H1 (cell line): Measurements from ENCODE around the gene BPI. TPM values are rescaled to one million over a fixed set of nuclear protein-coding genes. Genes with fewer than 3 reads are reported as not detected.

Experiments used
- CTCF ChIA-PET: fragments of 300-600 bp; sonication (Branson Sonifier 250); formaldehyde crosslinking; loops from one replicate; lab custom pipeline; 2021; ENCODE audit not compliant: partially characterized antibody; lab: Charles Lee
- POLR2A ChIA-PET: fragments of 300-600 bp; sonication (Branson Sonifier 250); formaldehyde crosslinking; loops from one replicate; lab custom pipeline; 2021; ENCODE audit warnings: inconsistent platforms; ENCODE audit not compliant: partially characterized antibody; lab: Charles Lee
- DNase-seq, 2 experiments: peaks; one replicate each; pipeline versions ENCODE4 v3.0.0 to v3.0.0-alpha.2; 2010 to 2022; ENCODE audit warnings: low spot score in 2 of 2, low read depth in 1 of 2, mixed read lengths in 1 of 2
- FAIRE-seq: peaks from 2 replicates; lab custom pipeline; 2011; peaks lifted over from hg19 to GRCh38; lab: Jason Lieb, UNC
- H2AFZ ChIP-seq: 2 replicates; pipeline ENCODE4 v1.8.1; 2012; ENCODE audit warnings: low read length, inconsistent platforms
- H2AK5ac ChIP-seq: 2 replicates; pipeline ENCODE4 v1.6.1; 2013; ENCODE audit warnings: low read depth, low read length
- H2BK120ac ChIP-seq: replicated peaks from 2 replicates; pipeline ENCODE3; 2013; ENCODE audit warnings: low read depth, low read length, inconsistent platforms
- H2BK12ac ChIP-seq: 2 replicates; pipeline ENCODE4 v1.6.1; 2013; ENCODE audit warnings: low read depth, low read length
- H2BK15ac ChIP-seq: 2 replicates; pipeline ENCODE4 v1.6.1; 2013; ENCODE audit warnings: low read length
- H2BK20ac ChIP-seq: 2 replicates; pipeline ENCODE4 v1.6.1; 2013; ENCODE audit warnings: low read length
- H2BK5ac ChIP-seq: 2 replicates; pipeline ENCODE4 v1.6.1; 2013; ENCODE audit warnings: low read depth, low read length
- H3K14ac ChIP-seq: 2 replicates; pipeline ENCODE4 v1.6.1; 2013; ENCODE audit warnings: inconsistent platforms; ENCODE audit not compliant: insufficient read length
- H3K18ac ChIP-seq: 2 replicates; pipeline ENCODE4 v1.6.1; 2013; ENCODE audit warnings: low read length; ENCODE audit errors: extremely low read depth
- H3K23ac ChIP-seq: 2 replicates; pipeline ENCODE4 v1.6.1; 2013; ENCODE audit warnings: inconsistent platforms; ENCODE audit not compliant: insufficient read length
- H3K23me2 ChIP-seq: 2 replicates; pipeline ENCODE4 v1.6.1; 2013; ENCODE audit warnings: low read depth, low read length
- H3K27ac ChIP-seq: 2 replicates; pipeline ENCODE4 v1.6.1; 2011; ENCODE audit warnings: low read depth, low read length, inconsistent platforms
- H3K27me3 ChIP-seq, 4 experiments: replicated peaks in 1 of 4; 1 replicate in 1 of 4; 2 replicates in 3 of 4; pipeline versions ENCODE4 v1.6.1 to v1.8.1; 2011 to 2013; ENCODE audit warnings: low read length in 3 of 4, mild to moderate bottlenecking in 3 of 4, inconsistent platforms in 2 of 4, mixed read lengths in 2 of 4, moderate library complexity in 1 of 4; ENCODE audit not compliant: control insufficient read depth in 3 of 4, insufficient read depth in 3 of 4; ENCODE audit errors: extremely low read depth in 1 of 4
- H3K36me3 ChIP-seq, 4 experiments: 2 replicates each; pipeline versions ENCODE4 v1.6.1 to v1.8.1; 2011 to 2013; ENCODE audit warnings: mild to moderate bottlenecking in 4 of 4, low read length in 3 of 4, moderate library complexity in 2 of 4, control low read depth in 1 of 4, inconsistent platforms in 1 of 4; ENCODE audit not compliant: insufficient read depth in 4 of 4, control insufficient read depth in 2 of 4
- H3K4ac ChIP-seq: replicated peaks from 2 replicates; pipeline ENCODE3; 2013; ENCODE audit warnings: low read length, low read depth, mixed read lengths, inconsistent platforms; ENCODE audit not compliant: insufficient read length
- H3K4me1 ChIP-seq, 4 experiments: replicated peaks in 1 of 4; 1 replicate in 1 of 4; 2 replicates in 3 of 4; pipeline versions ENCODE4 v1.6.1 to v1.8.1; 2011 to 2013; ENCODE audit warnings: low read length in 3 of 4, inconsistent platforms in 2 of 4, mixed read lengths in 1 of 4; ENCODE audit not compliant: insufficient read depth in 4 of 4, control insufficient read depth in 3 of 4
- H3K4me2 ChIP-seq, 2 experiments: 2 replicates each; pipeline versions ENCODE4 v1.6.1 to v1.8.1; 2011 to 2013; ENCODE audit warnings: low read depth in 2 of 2, low read length in 2 of 2, control low read depth in 1 of 2, inconsistent platforms in 1 of 2, mild to moderate bottlenecking in 1 of 2; ENCODE audit not compliant: insufficient read depth in 1 of 2
- H3K4me3 ChIP-seq, 4 experiments: fragments of 200-600, 300-600 bp in 1 of 4; sonication (generic), shearing (Covaris generic), sonication (Bioruptor Twin) in 1 of 4; 2 replicates each; pipeline versions ENCODE4 v1.5.1 to v1.8.1; 2011 to 2016; ENCODE audit warnings: low read length in 4 of 4, low read depth in 3 of 4, control low read depth in 2 of 4, inconsistent platforms in 2 of 4, mild to moderate bottlenecking in 2 of 4, mixed read lengths in 1 of 4, moderate library complexity in 1 of 4; ENCODE audit not compliant: insufficient read depth in 2 of 4; ENCODE audit errors: extremely low read depth in 1 of 4
- H3K56ac ChIP-seq: replicated peaks from 2 replicates; pipeline ENCODE3; 2013; ENCODE audit warnings: low read depth, mild to moderate bottlenecking, mixed read lengths, low read length, inconsistent platforms; ENCODE audit not compliant: insufficient read length
- H3K79me1 ChIP-seq: 2 replicates; pipeline ENCODE4 v1.6.1; 2013; ENCODE audit warnings: low read depth, low read length, control low read depth
- H3K79me2 ChIP-seq, 2 experiments: 2 replicates each; pipeline versions ENCODE4 v1.6.1 to v1.8.1; 2012 to 2013; ENCODE audit warnings: low read length in 2 of 2, mild to moderate bottlenecking in 2 of 2, inconsistent platforms in 1 of 2; ENCODE audit not compliant: insufficient read depth in 2 of 2, control insufficient read depth in 1 of 2
- H3K9ac ChIP-seq, 4 experiments: replicated peaks in 1 of 4; 1 replicate in 1 of 4; 2 replicates in 3 of 4; pipeline versions ENCODE4 v1.6.1 to v1.8.1; 2011 to 2013; ENCODE audit warnings: low read depth in 3 of 4, low read length in 3 of 4, control low read depth in 2 of 4, mild to moderate bottlenecking in 2 of 4, moderate library complexity in 2 of 4, inconsistent platforms in 1 of 4; ENCODE audit errors: extremely low read depth in 1 of 4
- H3K9me3 ChIP-seq, 2 experiments: 2 replicates each; pipeline versions ENCODE4 v1.6.1 to v1.8.1; 2012 to 2013; ENCODE audit warnings: mild to moderate bottlenecking in 2 of 2, moderate library complexity in 2 of 2, control low read depth in 1 of 2, inconsistent platforms in 1 of 2, low read depth in 1 of 2, low read length in 1 of 2, mixed read lengths in 1 of 2; ENCODE audit not compliant: insufficient read depth in 2 of 2
- H4K20me1 ChIP-seq, 2 experiments: replicated peaks in 1 of 2; 2 replicates each; pipeline versions ENCODE3 to v1.8.1; 2011 to 2013; ENCODE audit warnings: inconsistent platforms in 2 of 2, low read length in 2 of 2, mild to moderate bottlenecking in 1 of 2; ENCODE audit not compliant: insufficient read depth in 2 of 2, control insufficient read depth in 1 of 2
- H4K5ac ChIP-seq: 2 replicates; pipeline ENCODE4 v1.6.1; 2013; ENCODE audit warnings: low read length, low read depth, mixed read lengths, inconsistent platforms; ENCODE audit not compliant: insufficient read length
- H4K8ac ChIP-seq: 2 replicates; pipeline ENCODE4 v1.8.0; 2013; ENCODE audit warnings: mild to moderate bottlenecking, moderate library complexity, low read length, inconsistent platforms; ENCODE audit not compliant: insufficient read depth; ENCODE audit errors: extremely low read depth
- H4K91ac ChIP-seq: replicated peaks from 2 replicates; pipeline ENCODE3; 2013; ENCODE audit warnings: low read length, mixed read lengths, inconsistent platforms; ENCODE audit not compliant: insufficient read length
- ASH2L ChIP-seq: fragments of 200-600, 300-600 bp; sonication (generic); IDR thresholded peaks from one replicate; pipeline ENCODE4 v1.7.1; 2017; ENCODE audit warnings: low read length
- BACH1 ChIP-seq: IDR thresholded peaks from 2 replicates; pipeline ENCODE4 v1.6.1; 2012; ENCODE audit warnings: low read length, improper control_type of control experiment
- BCL11A ChIP-seq, 2 experiments: IDR thresholded peaks; one replicate each; pipeline ENCODE4 v1.6.1; 2011; ENCODE audit warnings: low read depth in 2 of 2, low read length in 2 of 2, mild to moderate bottlenecking in 2 of 2
- CBX5 ChIP-seq: fragments of 300-800, 300-1000 bp; sonication (generic); IDR thresholded peaks from 2 replicates; pipeline ENCODE4 v1.7.1; 2016; ENCODE audit warnings: antibody characterized with exemption, low read length, low read depth
- CBX8 ChIP-seq: fragments of 300-800, 300-1000 bp; sonication (generic); IDR thresholded peaks from 2 replicates; pipeline ENCODE4 v1.7.1; 2016; ENCODE audit warnings: low read depth, low read length, borderline replicate concordance
- EZH2 ChIP-seq: fragments of 200-600 bp; sonication (generic); IDR thresholded peaks from 2 replicates; pipeline ENCODE4 v1.7.1; 2012; ENCODE audit warnings: low read depth, mild to moderate bottlenecking, moderate library complexity, low read length, inconsistent platforms; ENCODE audit not compliant: severe bottlenecking
- FOSL1 ChIP-seq: IDR thresholded peaks from 2 replicates; pipeline ENCODE4 v1.6.1; 2011; ENCODE audit warnings: mild to moderate bottlenecking, low read depth, low read length, moderate library complexity; ENCODE audit not compliant: insufficient read depth
- GABPA ChIP-seq: IDR thresholded peaks from 2 replicates; pipeline ENCODE4 v1.6.1; 2011; ENCODE audit warnings: mild to moderate bottlenecking, low read length, moderate library complexity, borderline replicate concordance; ENCODE audit not compliant: insufficient read depth
- SP1 ChIP-seq: IDR thresholded peaks from 2 replicates; pipeline ENCODE4 v1.6.1; 2011; ENCODE audit warnings: low read depth, low read length
- TCF12 ChIP-seq: IDR thresholded peaks from 2 replicates; pipeline ENCODE4 v1.6.1; 2011; ENCODE audit warnings: low read depth, mild to moderate bottlenecking, low read length
- YY1 ChIP-seq: IDR thresholded peaks from 2 replicates; pipeline ENCODE4 v1.6.1; 2011; ENCODE audit warnings: low read depth, mild to moderate bottlenecking, low read length
- WGBS, 2 experiments: shearing (Covaris generic) in 1 of 2; methylation state at CpG; one replicate each; pipeline versions ENCODE4 v1.1.6 to v1.1.7; 2013 to 2015; ENCODE audit warnings: low lambda C conversion rate in 2 of 2, mixed read lengths in 2 of 2, inconsistent platforms in 1 of 2, low coverage in 1 of 2, missing lambda C conversion rate in 1 of 2; ENCODE audit not compliant: insufficient replicate concordance in 2 of 2, insufficient coverage in 1 of 2, insufficient read length in 1 of 2; ENCODE audit errors: extremely low coverage in 1 of 2, missing lambda C conversion rate in 1 of 2; 5-methylcytosine and 5-hydroxymethylcytosine counted together
- polyA plus RNA-seq, 7 experiments: library from polyadenylated mRNA; depleted of rRNA in 3 of 7; stranded (reverse) in 5 of 7; unstranded in 2 of 7; fragments of >200 nt in 5 of 7; fragments of 200-250 nt in 2 of 7; gene quantifications; 1 replicate in 5 of 7; 2 replicates in 1 of 7; 4 replicates in 1 of 7; pipeline versions ENCODE4 v1.2.1 to v1.2.3, GENCODE V29; 2011 to 2013; ENCODE audit warnings: missing spikeins in 2 of 7, mixed read lengths in 2 of 7
- total RNA-seq: library from RNA; stranded (reverse); fragmentation: NEBNext Ultra II Directional; extraction: Animal tissue kit (Norgen Biotek cat#: 25700); gene quantifications from 2 replicates; pipeline ENCODE4 v1.2.1, GENCODE V29; 2021
- TF ChIP-seq, protein P1 (sequence below): IDR thresholded peaks from 2 replicates; pipeline ENCODE4 v1.6.1; 2011; ENCODE audit warnings: low read length, improper control_type of control experiment

The BPI gene
- total and polyA plus RNA-seq, 2 of the 8 experiments (the other 6 are each of a cell fraction or from before 2014, with no cell fraction given): not detected

DNA sequence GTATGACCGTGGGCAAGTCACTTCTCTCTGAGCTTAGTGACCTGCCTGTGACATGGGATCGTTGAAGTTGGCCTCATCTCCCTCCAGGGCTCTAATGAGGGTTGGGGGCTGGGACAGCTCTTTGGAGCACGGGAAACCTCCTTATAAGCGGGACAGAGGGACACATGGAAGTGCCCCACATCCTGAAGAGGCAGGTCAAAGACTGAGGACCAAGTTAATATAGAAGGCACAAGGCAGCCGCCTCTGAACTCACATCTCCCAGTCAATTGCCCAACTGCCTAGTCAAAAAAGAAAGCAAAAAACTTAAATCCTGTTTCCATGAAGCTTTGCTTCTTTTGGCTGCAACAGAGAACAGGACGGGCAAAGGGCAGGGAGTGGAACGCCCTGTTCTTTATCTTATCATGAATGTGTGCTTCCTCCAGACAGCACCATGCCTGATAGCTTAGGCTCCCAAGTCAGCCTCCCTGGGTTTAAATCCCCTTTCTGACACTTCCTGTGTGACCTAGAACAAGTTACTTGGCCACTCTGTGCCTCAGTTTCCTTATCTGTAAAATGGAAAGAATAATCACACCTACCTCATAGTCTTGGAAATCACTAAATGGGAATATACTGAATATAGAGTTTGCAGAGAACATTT lies 69.4 kb downstream of the BPI start:
- Histone ChIP-seq H4K8ac (no peak overlapping the region), H2BK20ac (0 out of 2 replicates have a peak overlapping the region, but pooled peaks have one; percentile 37), H3K27ac (no peak overlapping the region), H3K56ac (no peak overlapping the region), H3K36me3 (no peaks in the 10 kb centered on the region), H4K20me1 (no peaks in the 10 kb centered on the region), H2BK5ac (no peak overlapping the region), H3K23ac (no peak overlapping the region), H2AK5ac (no peak overlapping the region), H3K4me3 (no peak overlapping the region), H3K23me2 (no peaks in the 10 kb centered on the region), H4K5ac (no peak overlapping the region), H3K9me3 (no peaks in the 10 kb centered on the region), H3K14ac (no peak overlapping the region)
- WGBS, 2 experiments: 75% methylated on average over 7 of the region's 7 CpGs; no CpG with 5 or more reads in 1 of the 2 experiments
- TF ChIP-seq BCL11A (IDR thresholded peaks at IDR 0.05; ENCODE audit: low read depth in 2 of 2, low read length in 2 of 2) (no peak), CBX5 (no peak), YY1 (no peak), SP1 (no peak), BACH1 (no peak), ASH2L (no peak), EZH2 (no peak), FOSL1 (no peak), TCF12 (no peak), CBX8 (no peak), GABPA (no peak)
- TF ChIP-seq, protein P1, sequence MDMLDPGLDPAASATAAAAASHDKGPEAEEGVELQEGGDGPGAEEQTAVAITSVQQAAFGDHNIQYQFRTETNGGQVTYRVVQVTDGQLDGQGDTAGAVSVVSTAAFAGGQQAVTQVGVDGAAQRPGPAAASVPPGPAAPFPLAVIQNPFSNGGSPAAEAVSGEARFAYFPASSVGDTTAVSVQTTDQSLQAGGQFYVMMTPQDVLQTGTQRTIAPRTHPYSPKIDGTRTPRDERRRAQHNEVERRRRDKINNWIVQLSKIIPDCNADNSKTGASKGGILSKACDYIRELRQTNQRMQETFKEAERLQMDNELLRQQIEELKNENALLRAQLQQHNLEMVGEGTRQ: no peak
- TF ChIP-seq, all 59 proteins: peak for 0
- no peak for FAIRE-seq
- Histone ChIP-seq H3K27me3 (no peaks in the 10 kb centered on the region; a peak in 1 of 7 replicates), H3K4ac (no peak overlapping the region), H2AFZ (no peak overlapping the region), H2BK120ac (no peak overlapping the region), H3K18ac (no peak overlapping the region), H3K4me2 (no peak overlapping the region), H3K79me1 (no peaks in the 10 kb centered on the region), H4K91ac (no peak overlapping the region), H3K9ac (no peak overlapping the region), H3K79me2 (no peaks in the 10 kb centered on the region), H2BK12ac (no peak overlapping the region), H2BK15ac (no peak overlapping the region), H3K4me1 (peaks cover 0 to 3% (median 0%) of the 10 kb centered on the region in 4 experiments; a peak in 1 of 7 replicates)
- no peak for DNase-seq
- ChIA-PET POLR2A (interaction anchor here (1.0 kb wide), 1 partner anchor 100 kb away, joined by 4 read pairs; the partner anchor contains the start of gene RALGAPB), CTCF (interaction anchor here (1.1 to 9.9 kb wide), 9 partner anchors 9 to 74 kb away, joined by 3 to 90 read pairs (median 6); no protein-coding TSS in a partner anchor)
